ENCODE results near the gene DGCR6L. TPM values are rescaled to one million over a fixed set of nuclear protein-coding genes. Genes with fewer than 3 reads are reported as not detected.

DGCR6L gene
- total and polyA plus RNA-seq, 2 of the 4 experiments (the other 2 are of a cell fraction) = 65.4 to 80.4 TPM

GRCh38 chr22:20272700-20273099 is 47.2 kb downstream of the DGCR6L start:
- H2BK15ac ChIP-seq (ENCODE audit: low read depth, low read length) = no peak overlapping the region
- H3K18ac ChIP-seq (ENCODE audit: low read depth, low read length) = no peak overlapping the region
- no peaks in the 10 kb centered on the region for H4K20me1 ChIP-seq (ENCODE audit: insufficient read depth, low read length)
- H3K9ac ChIP-seq (ENCODE audit: low read depth, low read length) = no peak overlapping the region
- no peak overlapping the region for H2AFZ ChIP-seq (replicated peaks; ENCODE audit: low read length, poor library complexity)
- H3K9me1 ChIP-seq (ENCODE audit: insufficient read depth, low read length) = no peaks in the 10 kb centered on the region
- H4K5ac ChIP-seq (ENCODE audit: low read depth, low read length) = no peak overlapping the region
- no peak overlapping the region for H3K23ac ChIP-seq (ENCODE audit: low read depth, low read length)
- no peak overlapping the region for H3K4me3 ChIP-seq (ENCODE audit: insufficient read depth, low read depth, low read length)
- in situ Hi-C loops (cut with MboI; ENCODE audit: low sequenced_read_pairs) (no loop called here), intact Hi-C loops (cut with micrococcal nuclease) (no loop called here), dilution Hi-C loops (cut with HindIII; ENCODE audit: low sequenced_read_pairs, unreplicated experiment) (no loop called here)
- H3K36me3 ChIP-seq (ENCODE audit: control insufficient read depth, insufficient read depth, low read length) = no peaks in the 10 kb centered on the region
- no peak overlapping the region for H2BK20ac ChIP-seq (ENCODE audit: low read depth, low read length)
- H3K56ac ChIP-seq (ENCODE audit: extremely low read depth, insufficient read depth, low read length) = no peak overlapping the region
- TF ChIP-seq POLR2A (IDR thresholded peaks at IDR 0.05; ENCODE audit: low read depth, low read length) (no peak), MAFK (IDR thresholded peaks at IDR 0.05; ENCODE audit: low read depth, low read length) (no peak), RAD21 (IDR thresholded peaks at IDR 0.05; ENCODE audit: low read length) (no peak), FOS (IDR thresholded peaks at IDR 0.05; ENCODE audit: low read depth, low read length) (no peak), RFX5 (IDR thresholded peaks at IDR 0.05; ENCODE audit: low read depth, low read length) (no peak), BHLHE40 (IDR thresholded peaks at IDR 0.05; ENCODE audit: low read depth, low read length) (no peak), SMC3 (IDR thresholded peaks at IDR 0.05; ENCODE audit: low read depth, low read length) (no peak), RCOR1 (IDR thresholded peaks at IDR 0.05; ENCODE audit: insufficient replicate concordance, low read length) (no peak), CEBPB (IDR thresholded peaks at IDR 0.05; ENCODE audit: low read depth, low read length) (no peak), CTCF (conservative IDR thresholded peaks at IDR 0.05; ENCODE audit: low read depth, low read length) (no peak), CHD1 (IDR thresholded peaks at IDR 0.05; ENCODE audit: low read depth, low read length) (no peak), NFE2L2 (IDR thresholded peaks at IDR 0.05; ENCODE audit: low read depth, low read length) (no peak), ELK1 (IDR thresholded peaks at IDR 0.05; ENCODE audit: borderline replicate concordance, low read depth, low read length) (no peak), MAZ (IDR thresholded peaks at IDR 0.05; ENCODE audit: borderline replicate concordance, low read depth, low read length) (no peak), MXI1 (IDR thresholded peaks at IDR 0.05; ENCODE audit: borderline replicate concordance, low read depth, low read length) (no peak), USF2 (IDR thresholded peaks at IDR 0.05; ENCODE audit: low read depth, low read length) (no peak)
- WGBS, 2 experiments (ENCODE audit: extremely low coverage in 2 of 2, insufficient read length in 1 of 2) = 70% methylated on average over 2 of the region's 13 CpGs; no CpG with 5 or more reads in 1 of the 2 experiments
- ChIA-PET POLR2A (ENCODE audit: unreplicated experiment) (no interaction called here), CTCF (no interaction called here)
- no peaks in the 10 kb centered on the region for H3K79me1 ChIP-seq (ENCODE audit: low read depth in 1 of 2, low read length in 2 of 2)
- DNase-seq (no peak), ATAC-seq (ENCODE audit: low read depth) (no peak)
- no peak overlapping the region for H3K14ac ChIP-seq (replicated peaks; ENCODE audit: low read depth, low read length)
- no peak overlapping the region for H4K8ac ChIP-seq (ENCODE audit: low read depth in 2 of 2, low read length in 2 of 2)
- H2AK9ac ChIP-seq (replicated peaks; ENCODE audit: low read depth, low read length, poor library complexity) = no peak overlapping the region
- no peak overlapping the region for H3K4ac ChIP-seq (ENCODE audit: low read depth, low read length)
- no peak overlapping the region for H3K27ac ChIP-seq (ENCODE audit: insufficient read depth, low read length)
- H3K27me3 ChIP-seq (ENCODE audit: control insufficient read depth, insufficient read depth, low read length) = peaks cover 9% of the 10 kb centered on the region; the same call in 1 of the 2 replicates
- no peak overlapping the region for H4K91ac ChIP-seq (ENCODE audit: insufficient read depth, low read depth, low read length)
- no peaks in the 10 kb centered on the region for H3K9me3 ChIP-seq (ENCODE audit: control insufficient read depth, insufficient read depth, low read length)
- H2BK5ac ChIP-seq (ENCODE audit: low read depth, low read length, poor library complexity, severe bottlenecking) = no peak overlapping the region
- H3K4me2 ChIP-seq (ENCODE audit: low read depth, low read length) = no peak overlapping the region
- no TSS peak for BruUV-seq (replicated peaks)
- no peak overlapping the region for H2BK120ac ChIP-seq (ENCODE audit: low read depth, low read length)
- no peak overlapping the region for H2AK5ac ChIP-seq (ENCODE audit: low read depth, low read length)
- no peaks in the 10 kb centered on the region for H3K4me1 ChIP-seq (ENCODE audit: control insufficient read depth, insufficient read depth, low read length)
